ENCODE measurements around the gene OR10A3.

OR10A3 gene

GRCh38 chr11:7893796-7894195 lies 47.7 kb downstream of the OR10A3 start:
- no peak for DNase-seq (ENCODE audit: extremely low read depth in 1 of 2, low read depth in 1 of 2)

- no peak for DNase-seq (ENCODE audit: extremely low read depth in 1 of 2, low read depth in 1 of 2)
Measured at GRCh38 chr11:7892840-7893254, 48.7 kb downstream of the OR10A3 start.

GRCh38 chr11:7892059-7892699 lies 49.3 kb downstream of the OR10A3 start:
- no peak for DNase-seq (ENCODE audit: extremely low read depth in 1 of 2, low read depth in 1 of 2)

GRCh38 chr11:7890417-7891172 lies 50.9 kb downstream of the OR10A3 start:
- DNase-seq (ENCODE audit: extremely low read depth in 1 of 2, low read depth in 1 of 2), result no peak

GRCh38 chr11:7889985-7890384 lies 51.5 kb downstream of the OR10A3 start:
- DNase-seq (ENCODE audit: extremely low read depth in 1 of 2, low read depth in 1 of 2), result no peak
